CD4-positive, alpha-beta T cell treated with Interleukin-21 for 1 hour (primary cell): Measurements from ENCODE around the gene ICA1.
"Not testable (repeated sequence)": the region's sequence is repeated elsewhere in the genome, so short reads cannot be mapped to it uniquely, and the experiment has no call there.

Experiments used
- DNase-seq: peaks from one replicate; pipeline ENCODE4 v3.0.0-alpha.2; 2020

The ICA1 gene

DNA sequence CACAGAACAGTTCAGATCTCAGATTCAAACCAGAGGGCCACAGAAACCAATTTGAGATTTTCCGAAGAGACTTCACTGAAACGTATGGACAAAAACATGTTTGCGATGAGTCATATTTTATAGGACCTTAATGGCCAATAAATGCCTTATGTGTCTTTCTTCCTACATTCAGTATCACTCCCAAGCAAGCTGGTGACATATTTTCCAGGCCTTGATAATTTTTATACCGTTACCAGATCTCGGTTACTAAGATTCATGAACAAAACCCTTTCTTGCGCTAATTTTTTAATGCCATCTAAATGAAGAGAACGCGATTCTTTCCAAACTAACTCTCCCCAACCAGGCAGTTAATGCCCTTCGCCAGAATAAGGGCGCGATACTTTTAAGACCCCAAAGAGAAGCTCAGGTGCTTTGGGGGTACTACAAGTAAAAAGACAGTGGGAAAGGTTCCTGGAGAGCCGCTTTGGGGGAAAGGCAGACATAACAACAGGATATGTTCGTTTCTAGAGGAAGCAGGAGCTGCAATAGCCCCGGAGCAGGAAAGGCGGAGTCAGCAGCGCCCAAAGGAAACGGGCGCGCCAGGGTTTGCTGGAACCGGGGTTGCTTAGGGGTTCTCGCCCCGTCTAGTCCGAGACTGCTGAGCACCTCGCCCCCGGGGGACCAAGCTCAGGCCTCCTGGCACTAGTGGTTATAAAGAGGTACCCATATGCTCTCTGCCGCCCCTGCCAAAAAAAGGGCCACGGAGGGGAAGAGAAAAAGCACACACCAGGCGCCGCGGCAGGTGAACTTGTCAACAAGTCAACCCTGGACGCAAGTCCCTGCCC is 884 bp downstream of the ICA1 start:
- no peak for DNase-seq

DNA sequence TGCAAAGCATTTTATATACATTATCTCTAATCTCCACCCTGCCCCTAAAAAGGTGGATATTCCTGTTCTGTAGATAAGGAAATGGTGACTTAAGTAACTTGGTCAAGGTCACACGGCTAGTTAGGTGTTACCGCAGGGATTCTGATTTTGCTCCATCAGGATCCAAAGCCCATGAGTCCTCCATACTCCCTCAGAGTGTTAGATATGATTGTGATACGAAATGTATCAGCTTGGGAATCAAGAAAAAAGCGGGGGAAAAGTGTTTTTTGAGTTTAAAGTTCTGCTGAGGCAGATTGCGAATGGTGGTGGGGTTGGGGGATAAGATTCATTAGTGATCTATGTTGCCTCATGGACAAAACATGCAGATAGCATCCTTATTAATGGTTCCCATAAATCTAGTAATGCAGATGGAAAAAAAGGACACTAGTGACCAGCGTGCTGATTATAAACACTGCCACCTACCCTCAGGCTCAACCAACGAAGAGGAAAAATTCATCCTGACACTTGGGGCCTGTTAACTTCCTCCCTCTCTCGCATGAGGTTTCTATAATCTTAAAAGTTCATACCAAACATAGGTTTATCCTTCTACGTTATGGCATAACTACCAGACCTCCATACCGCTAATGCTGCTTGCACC is 2.3 kb downstream of the ICA1 start:
- DNase-seq = no peak

DNA sequence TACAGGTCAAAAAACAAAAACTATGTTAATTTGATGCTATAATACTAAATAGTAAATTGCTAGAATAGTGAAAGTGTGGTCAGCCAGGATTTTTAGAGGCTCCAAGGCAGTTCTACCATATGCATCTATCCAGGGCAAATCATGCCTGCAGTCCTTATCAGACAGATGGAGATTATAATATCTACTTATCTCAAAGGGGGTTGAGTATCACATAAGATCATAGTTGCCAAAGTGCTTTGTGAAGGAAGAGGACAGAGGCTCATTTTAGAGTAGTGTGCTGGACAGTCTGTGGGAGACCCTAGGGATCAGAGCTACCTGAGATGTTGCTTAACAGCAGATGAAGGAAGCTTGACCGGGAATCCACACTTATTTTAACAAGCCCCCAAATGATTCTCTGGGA is 3.2 kb downstream of the ICA1 start:
- DNase-seq = no peak

DNA sequence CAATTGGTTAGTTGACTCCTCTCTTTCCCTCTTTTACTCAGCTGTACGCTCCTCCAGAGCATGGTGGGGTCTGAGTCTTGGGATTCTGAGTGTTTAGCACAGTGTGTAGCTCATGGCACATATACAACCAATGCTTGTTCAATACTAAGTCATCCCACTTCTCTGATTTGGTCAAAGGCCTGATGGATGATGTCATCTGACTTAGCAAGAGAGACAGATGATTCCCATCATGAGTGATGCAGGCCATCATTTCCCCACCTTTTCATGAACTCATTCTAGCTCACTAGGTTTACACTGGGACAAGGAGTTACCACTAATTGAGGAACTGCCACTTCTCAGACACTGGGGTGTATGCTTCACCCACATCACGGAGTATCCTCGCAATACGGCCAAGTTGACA is 3.8 kb downstream of the ICA1 start:
- no peak for DNase-seq

DNA sequence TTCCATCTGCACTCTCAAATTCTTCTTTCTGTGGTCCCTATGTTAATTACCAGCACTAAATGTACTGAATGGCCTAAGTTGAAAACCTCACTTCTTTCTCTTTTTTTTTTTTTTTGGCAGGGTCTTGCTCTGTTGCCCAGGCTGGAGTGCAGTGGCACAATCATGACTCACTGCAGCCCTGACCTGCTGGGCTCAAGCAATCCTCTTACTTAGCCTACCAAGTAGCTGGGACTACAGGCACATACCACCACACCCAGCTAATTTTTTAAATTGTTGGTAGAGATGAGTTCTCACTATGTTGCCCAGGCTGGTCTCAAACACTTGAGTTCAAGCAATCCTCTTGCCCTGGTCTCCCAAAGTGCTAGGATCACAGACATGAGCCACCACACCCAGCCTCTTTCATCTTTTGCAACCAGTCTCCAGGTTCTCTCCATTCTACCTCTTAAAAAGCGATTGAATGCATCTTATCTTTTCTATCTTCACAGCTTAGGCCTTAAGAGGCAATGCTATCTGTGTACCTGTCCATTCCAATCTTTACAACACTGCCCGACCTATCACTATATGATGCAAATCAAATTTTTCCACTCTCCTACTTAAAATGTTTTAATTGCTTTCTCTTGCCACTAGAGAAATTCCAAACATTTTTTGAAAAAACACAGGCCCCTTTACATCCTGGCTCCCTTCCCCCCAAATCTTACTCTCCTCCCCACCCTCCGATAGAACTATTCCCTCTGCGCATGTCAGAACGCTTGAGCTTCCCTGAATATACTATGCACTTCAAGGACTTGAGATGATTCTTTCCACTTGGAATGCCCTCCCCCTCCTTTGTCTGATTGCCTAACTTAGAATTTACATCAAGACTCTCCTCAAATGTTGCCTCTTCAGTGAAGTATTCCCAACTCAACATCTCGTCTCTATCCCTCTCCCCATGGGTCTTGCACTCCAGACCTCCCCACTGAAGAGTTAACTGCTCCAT is 6.0 kb downstream of the ICA1 start:
- no peak for DNase-seq

DNA sequence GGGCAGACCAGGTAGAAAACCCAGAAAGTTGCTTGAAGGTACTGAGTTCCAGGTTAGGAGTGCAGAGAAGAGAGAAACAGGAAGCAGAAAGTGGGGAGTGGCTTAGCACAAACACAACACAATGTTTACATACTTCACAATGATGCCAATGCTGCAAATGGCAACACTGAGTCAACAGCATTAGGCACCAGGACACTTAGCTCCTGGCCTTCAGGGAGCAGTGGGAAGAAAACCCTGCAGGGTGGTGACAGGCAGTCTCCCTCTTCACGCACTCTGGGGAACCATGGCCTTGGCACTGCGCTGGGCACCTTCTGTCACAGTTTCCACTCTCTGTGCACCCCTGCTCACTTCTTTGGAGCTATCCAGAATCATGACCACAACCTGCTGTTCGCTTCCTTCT is 7.3 kb downstream of the ICA1 start:
- DNase-seq = no peak

DNA sequence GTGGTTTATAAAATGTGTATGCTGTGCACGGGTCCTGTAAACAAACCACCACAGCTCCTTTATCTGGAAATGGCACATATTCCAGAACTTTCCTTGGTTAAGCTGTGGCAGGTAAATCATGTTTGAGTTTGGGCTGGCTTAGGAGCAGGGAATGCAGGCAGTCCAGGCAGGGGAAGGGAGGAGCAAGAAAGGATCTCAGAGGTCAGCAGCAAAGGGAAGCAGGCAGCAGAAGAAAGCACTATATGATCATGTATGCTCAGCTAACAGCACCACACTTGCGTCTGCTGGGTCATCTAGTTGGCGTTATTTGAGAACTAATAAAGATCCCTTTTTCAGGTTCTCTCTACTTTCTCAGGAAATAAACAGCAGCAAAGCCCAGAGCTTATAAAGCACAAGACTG is 7.8 kb downstream of the ICA1 start:
- no peak for DNase-seq

DNA sequence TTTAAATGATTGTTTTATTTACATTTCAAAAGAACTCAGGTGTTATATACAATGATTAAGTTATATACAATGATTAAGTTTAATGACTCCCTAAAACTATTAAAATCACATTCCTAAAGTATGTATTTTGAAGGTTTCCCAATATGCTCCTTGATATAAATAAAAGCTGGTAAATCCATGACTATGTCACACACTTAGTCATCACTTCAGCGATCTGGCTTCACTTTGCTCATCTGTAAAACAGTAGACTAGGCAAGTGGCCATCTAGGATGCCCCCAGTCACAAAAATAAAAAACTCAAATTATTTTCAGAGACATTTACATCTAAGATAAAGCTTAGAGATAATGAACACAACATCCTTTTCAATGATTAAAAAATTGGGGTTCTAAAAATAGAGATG is 10.8 kb downstream of the ICA1 start:
- no peak for DNase-seq

DNA sequence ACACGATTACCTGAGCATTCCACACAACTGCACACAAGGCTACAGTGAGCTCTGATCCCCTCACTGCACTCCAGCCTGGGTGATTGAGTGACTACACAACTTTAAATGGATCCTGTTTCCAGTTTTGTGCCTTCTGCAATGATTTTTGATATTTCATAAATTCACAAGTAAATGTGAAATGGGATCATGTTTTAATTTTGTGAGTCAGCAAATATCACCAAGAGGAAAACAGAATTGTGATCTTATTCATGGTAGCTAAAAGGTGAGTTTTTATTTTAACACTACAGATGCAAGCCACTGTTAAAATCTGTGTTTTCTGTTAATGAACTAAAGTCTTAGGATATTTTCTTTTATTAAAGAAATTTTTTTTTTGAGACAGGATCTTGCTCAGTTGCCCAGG is 11.4 kb downstream of the ICA1 start:
- no peak for DNase-seq

DNA sequence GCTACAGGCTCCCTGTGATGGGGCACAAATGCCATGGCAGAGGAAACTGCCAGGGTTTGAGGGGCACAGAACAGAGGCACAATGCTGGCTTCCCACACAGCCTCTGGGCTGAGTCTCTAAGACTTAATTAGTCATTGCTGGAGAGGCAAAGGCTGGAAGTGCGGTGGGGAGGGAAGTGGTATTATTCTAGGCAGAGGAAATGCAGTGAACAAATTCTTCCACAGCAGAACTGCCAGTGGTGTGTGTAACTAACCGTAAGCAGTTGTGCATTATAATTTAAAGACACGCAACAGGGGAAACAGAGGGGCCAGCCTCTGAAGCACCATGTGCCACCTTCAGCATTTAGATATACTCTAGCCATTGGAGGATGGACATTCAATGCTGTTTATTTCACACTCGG is 12.8 kb downstream of the ICA1 start:
- DNase-seq = no peak

DNA sequence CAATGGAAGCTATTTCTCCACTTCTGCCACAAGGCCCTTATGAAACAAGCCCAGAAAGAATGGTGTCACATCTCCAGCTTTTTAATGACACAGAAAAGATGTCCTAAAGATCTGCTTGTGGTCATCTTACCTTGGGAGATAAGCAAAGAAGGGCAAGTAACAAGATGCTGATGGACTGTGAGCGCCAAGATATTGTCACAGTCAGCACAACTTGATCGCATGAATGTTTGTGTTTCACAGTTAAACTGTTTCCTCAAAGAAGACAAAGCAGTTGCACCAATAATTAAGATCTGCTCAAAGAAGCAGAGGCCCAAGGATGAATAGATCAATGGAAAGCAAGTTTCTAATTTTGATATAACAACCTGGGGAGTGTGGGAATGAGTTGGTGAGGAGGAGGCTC is 15.9 kb downstream of the ICA1 start:
- DNase-seq = no peak

DNA sequence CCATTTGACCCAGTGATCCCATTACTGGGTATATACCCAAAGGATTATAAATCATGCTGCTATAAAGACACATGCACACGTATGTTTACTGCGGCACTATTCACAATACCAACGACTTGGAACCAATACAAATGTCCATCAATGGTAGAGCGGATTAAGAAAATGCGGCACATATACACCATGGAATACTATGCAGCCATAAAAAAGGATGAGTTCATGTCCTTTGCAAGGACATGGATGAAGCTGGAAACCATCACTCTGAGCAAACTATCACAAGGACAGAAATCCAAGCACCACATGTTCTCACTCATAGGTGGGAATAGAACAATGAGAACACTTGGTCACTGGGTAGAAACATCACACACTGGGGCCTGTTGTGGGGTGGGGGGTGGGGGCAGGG is 16.9 kb downstream of the ICA1 start:
- not testable (repeated sequence) for DNase-seq

DNA sequence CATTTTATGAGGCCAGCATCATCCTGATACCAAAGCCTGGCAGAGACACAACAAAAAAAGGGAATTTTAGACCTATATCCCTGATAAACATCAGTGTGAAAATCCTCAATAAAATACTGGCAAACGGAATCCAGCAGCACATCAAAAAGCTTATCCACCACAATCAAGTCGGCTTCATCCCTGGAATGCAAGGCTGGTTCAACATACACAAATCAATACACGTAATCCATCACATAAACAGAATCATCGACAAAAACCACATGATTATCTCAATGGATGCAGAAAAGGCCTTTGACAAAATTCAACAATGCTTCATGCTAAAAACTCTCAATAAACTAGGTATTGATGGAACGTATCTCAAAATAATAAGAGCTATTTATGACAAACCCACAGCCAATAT is 18.9 kb downstream of the ICA1 start:
- not testable (repeated sequence) for DNase-seq

DNA sequence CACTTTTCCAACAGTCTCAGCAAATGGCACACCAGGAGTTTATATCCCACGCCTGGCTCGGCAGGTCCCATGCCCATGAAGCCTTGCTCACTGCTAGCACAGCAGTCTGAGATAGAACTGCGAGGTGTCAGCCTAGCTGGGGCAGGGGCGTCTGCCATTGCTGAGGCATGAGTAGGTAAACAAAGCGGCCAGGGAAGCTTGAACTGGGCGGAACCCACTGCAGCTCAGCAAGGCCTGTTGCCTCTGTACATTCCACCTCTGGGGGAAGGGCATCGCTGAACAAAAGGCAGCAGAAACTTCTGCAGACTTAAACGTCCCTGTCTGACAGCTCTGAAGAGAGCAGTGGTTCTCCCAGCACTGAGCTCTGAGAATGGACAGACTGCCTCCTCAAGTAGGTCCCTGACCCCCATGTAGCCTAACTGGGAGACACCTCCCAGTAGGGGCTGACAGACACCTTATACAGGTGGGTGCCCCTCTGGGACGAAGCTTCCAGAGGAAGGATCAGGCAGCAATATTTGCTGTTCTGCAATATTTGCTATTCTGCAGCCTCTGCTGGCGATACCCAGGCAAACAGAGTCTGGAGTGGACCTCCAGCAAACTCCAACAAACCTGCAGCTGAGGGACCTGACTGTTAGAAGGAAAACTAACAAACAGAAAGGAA is 22.1 kb downstream of the ICA1 start:
- not testable (repeated sequence) for DNase-seq

DNA sequence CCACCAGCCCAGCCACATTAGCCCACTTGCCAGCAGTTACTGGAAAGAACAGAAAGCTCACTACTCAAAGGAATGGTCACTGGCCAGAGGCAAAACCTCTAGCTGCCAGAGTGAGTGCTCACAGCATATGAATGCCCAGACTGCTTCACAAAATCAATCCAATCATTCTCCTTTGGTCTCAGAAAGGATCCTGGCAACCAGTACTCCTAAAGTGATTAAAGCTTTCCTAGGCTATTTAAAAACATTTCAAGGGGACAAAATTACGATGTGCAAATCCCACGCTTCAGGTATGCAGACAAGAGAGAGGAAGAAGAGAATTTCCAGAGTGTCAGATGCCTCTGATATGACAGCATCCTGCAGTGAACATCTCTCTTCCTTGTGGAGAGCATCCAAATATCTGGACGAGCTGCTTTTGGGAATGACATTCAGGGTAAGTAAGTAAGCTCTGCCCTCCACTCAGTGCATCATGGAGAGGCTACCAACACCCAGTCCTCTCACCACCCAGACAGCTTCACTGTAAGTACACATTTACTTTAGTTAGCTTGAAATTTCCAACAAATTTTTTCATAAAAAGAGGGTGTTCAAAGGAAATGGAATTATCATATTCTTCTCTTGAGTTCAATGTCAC is 25.1 kb downstream of the ICA1 start:
- no peak for DNase-seq

DNA sequence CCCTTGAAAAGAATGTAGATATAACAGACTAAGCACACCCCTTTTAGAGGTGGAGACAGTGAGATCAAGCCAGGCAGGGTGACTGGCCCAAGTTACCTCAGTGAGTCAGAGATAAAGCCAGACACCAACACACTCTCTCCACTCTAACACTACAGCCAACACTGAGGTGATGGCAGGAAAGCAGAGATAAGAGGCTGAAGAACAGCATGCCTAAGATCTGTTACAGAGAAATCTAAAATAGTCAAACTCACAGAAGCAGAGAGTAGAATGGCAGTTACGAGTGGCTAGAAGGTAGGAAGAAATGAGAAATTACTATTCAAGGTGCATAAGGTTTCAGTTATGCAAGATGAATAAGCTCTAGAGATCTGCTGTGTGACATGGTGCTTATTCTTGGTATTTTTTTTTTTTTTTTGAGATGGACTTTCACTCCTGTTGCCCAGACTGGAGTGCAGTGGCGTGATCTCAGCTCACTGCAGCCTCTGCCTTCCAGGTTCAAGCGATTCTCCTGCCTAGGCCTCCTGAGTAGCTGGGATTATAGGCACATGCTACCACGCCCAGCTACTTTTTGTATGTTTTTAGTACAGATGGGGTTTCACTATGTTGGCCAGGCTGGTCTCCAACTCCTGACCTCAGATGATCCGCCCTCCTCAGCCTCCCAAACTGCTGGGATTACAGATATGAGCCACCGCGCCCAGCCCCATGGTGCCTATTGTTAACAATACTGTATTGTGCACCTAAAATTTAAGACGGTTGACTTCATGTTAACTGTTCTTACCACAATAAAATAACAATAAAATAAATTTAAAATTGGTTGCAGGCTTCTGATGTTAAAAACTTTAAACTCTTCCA is 28.7 kb downstream of the ICA1 start:
- no peak for DNase-seq

DNA sequence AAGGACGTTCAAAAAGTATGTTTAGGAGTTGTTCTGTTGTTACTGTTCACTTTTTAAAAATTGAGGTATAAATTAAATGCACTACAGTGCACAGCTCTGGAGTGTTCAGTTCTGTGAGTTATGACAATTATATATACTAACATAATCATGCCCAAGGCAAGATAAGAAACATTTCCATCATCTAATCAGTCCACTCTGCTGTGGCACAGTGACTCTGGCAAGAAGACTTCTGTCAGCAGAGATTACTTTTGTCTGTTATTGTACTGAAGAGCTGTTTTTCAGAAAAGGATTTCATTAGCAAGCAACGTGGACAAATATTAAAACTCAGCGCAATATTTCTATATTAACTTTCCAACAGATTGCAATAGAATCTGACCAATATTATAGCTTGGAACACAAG is 32.0 kb downstream of the ICA1 start:
- DNase-seq = no peak

DNA sequence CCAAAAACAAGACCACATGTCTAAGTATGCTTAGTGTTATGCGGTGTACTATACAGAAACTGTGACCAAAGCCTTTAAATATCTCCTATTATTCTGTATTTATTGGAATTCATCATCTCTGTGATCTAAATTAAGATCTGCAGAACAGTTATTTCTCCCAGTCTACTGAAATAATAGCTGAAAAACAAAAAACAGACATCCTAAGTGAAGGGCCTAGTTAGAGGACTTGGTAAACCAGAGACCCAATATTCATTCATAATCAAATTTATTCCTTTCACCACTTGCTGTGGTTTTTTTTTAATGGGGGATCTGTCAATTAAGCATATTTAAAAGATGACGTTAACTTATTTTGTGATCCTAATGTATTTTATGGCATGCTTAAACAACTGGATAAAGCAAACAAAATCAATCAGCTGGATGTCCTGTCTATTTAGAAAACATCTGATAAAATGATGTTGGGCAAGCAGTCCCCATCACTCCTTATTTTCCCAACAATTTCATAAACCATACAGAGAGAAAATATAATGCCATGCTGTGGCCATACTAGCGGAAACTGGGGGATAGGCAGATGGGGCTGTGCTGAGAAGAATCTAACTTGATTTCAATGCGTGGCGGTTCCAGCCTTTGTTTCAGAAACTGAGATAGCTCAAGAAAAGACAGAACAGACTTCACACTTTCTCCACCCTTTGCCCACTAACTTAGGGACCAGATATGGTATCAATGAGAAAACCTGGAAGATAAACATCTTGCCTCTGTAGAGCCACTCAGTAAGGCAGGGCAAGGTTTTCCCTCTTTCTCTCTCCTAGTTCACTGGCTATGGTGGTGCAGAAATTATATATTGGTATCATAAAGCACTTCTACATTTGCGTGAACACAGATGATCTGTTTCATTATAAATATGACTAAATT is 32.9 kb downstream of the ICA1 start:
- DNase-seq = no peak

DNA sequence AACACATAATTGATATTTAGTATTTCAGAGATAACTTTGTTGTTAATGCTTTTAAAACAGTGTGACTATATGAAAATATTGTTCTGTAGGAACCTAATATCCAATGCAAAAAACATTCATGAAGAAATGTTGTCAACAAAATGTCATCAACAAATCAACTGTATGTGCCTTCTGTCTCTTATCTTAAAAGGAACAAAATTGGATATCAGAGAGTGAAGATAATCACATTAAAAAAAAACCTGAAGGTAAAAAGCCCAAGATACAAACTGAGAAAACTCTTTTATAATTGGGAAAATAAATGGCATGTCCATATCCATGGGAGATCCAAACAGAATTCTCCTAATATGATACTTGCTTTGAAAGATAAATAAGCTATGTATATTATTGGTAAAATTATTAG is 33.9 kb downstream of the ICA1 start:
- no peak for DNase-seq

DNA sequence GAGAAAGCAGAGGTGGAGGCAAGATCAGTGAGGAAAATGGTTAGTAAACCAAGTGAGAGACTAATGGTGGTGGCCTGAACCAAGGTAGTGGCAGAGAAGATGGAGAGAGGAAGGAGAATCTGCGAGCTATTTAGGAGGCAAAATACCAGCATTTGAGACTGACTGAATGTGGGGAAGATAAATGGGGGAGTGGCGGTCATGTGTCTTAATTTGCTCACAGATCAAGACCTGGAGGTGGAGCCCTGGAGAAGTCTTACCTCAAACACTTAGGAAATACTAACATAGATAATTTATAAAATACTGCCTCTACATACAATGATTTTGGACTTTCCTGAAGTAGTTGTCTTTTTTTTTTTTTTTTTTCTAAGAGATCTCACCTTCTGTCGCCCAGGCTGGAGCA is 34.7 kb downstream of the ICA1 start:
- DNase-seq = no peak
